Measurements from ENCODE around the gene ART3. TPM values are rescaled to one million over a fixed set of nuclear protein-coding genes. Genes with fewer than 3 reads are reported as not detected.

The ART3 gene
- total RNA-seq, 1 donor from 2014 or later = 7.3 TPM

- H3K4me3 Mint-ChIP-seq (ENCODE audit: low read depth) = no peak overlapping the region
Measured at GRCh38 chr4:76117536-76117935, 43.0 kb downstream of the ART3 start.

GRCh38 chr4:76120199-76120598 is 45.7 kb downstream of the ART3 start:
- no peak for DNase-seq (ENCODE audit: low spot score, unreplicated experiment)
- Mint-ChIP-seq H3K9me3 (ENCODE audit: low read depth) (no peaks in the 10 kb centered on the region), H3K36me3 (ENCODE audit: insufficient read depth) (peaks cover 45% of the 10 kb centered on the region), H3K4me3 (ENCODE audit: low read depth) (no peak overlapping the region), H3K4me1 (ENCODE audit: low read depth) (no peaks in the 10 kb centered on the region), H3K27ac (no peak overlapping the region), H3K27me3 (no peaks in the 10 kb centered on the region)
- TF ChIP-seq, protein P1, sequence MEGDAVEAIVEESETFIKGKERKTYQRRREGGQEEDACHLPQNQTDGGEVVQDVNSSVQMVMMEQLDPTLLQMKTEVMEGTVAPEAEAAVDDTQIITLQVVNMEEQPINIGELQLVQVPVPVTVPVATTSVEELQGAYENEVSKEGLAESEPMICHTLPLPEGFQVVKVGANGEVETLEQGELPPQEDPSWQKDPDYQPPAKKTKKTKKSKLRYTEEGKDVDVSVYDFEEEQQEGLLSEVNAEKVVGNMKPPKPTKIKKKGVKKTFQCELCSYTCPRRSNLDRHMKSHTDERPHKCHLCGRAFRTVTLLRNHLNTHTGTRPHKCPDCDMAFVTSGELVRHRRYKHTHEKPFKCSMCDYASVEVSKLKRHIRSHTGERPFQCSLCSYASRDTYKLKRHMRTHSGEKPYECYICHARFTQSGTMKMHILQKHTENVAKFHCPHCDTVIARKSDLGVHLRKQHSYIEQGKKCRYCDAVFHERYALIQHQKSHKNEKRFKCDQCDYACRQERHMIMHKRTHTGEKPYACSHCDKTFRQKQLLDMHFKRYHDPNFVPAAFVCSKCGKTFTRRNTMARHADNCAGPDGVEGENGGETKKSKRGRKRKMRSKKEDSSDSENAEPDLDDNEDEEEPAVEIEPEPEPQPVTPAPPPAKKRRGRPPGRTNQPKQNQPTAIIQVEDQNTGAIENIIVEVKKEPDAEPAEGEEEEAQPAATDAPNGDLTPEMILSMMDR (IDR thresholded peaks at IDR 0.05; ENCODE audit: unreplicated experiment) = no peak

More at GRCh38 chr4:76117536-76117935, 43.0 kb downstream of the ART3 start:
- TF ChIP-seq, protein P1 (IDR thresholded peaks at IDR 0.05; ENCODE audit: unreplicated experiment) = no peak
- no peaks in the 10 kb centered on the region for H3K4me1 Mint-ChIP-seq (ENCODE audit: low read depth)
- H3K27me3 Mint-ChIP-seq = no peaks in the 10 kb centered on the region
- H3K27ac Mint-ChIP-seq = no peak overlapping the region
- no peaks in the 10 kb centered on the region for H3K9me3 Mint-ChIP-seq (ENCODE audit: low read depth)
- peaks cover 44% of the 10 kb centered on the region for H3K36me3 Mint-ChIP-seq (ENCODE audit: insufficient read depth)
- no peak for DNase-seq (ENCODE audit: low spot score, unreplicated experiment)

- Mint-ChIP-seq H3K27ac (no peak overlapping the region), H3K36me3 (ENCODE audit: insufficient read depth) (peaks cover 31% of the 10 kb centered on the region), H3K4me1 (ENCODE audit: low read depth) (no peaks in the 10 kb centered on the region), H3K4me3 (ENCODE audit: low read depth) (no peak overlapping the region), H3K27me3 (no peaks in the 10 kb centered on the region), H3K9me3 (ENCODE audit: low read depth) (no peaks in the 10 kb centered on the region)
- TF ChIP-seq, protein P1 (IDR thresholded peaks at IDR 0.05; ENCODE audit: unreplicated experiment) = no peak
- DNase-seq (ENCODE audit: low spot score, unreplicated experiment) = no peak
Measured at GRCh38 chr4:76125816-76126215, 51.3 kb downstream of the ART3 start.

- Mint-ChIP-seq H3K27me3 (no peaks in the 10 kb centered on the region), H3K27ac (no peak overlapping the region), H3K36me3 (ENCODE audit: insufficient read depth) (peaks cover 30% of the 10 kb centered on the region), H3K4me3 (ENCODE audit: low read depth) (no peak overlapping the region), H3K4me1 (ENCODE audit: low read depth) (no peaks in the 10 kb centered on the region), H3K9me3 (ENCODE audit: low read depth) (no peaks in the 10 kb centered on the region)
- TF ChIP-seq, protein P1 (IDR thresholded peaks at IDR 0.05; ENCODE audit: unreplicated experiment) = no peak
- no peak for DNase-seq (ENCODE audit: low spot score, unreplicated experiment)
Measured at GRCh38 chr4:76127754-76128153, 53.2 kb downstream of the ART3 start.

GRCh38 chr4:76141241-76141640 is 66.7 kb downstream of the ART3 start:
- H3K9me3 Mint-ChIP-seq (ENCODE audit: low read depth) = no peaks in the 10 kb centered on the region
- H3K4me1 Mint-ChIP-seq (ENCODE audit: low read depth) = peaks cover 3% of the 10 kb centered on the region
- no peak overlapping the region for H3K27ac Mint-ChIP-seq
- peaks cover 24% of the 10 kb centered on the region for H3K36me3 Mint-ChIP-seq (ENCODE audit: insufficient read depth)
- TF ChIP-seq, protein P1 (IDR thresholded peaks at IDR 0.05; ENCODE audit: unreplicated experiment) = no peak
- DNase-seq (ENCODE audit: low spot score, unreplicated experiment) = no peak
- H3K27me3 Mint-ChIP-seq = no peaks in the 10 kb centered on the region
- no peak overlapping the region for H3K4me3 Mint-ChIP-seq (ENCODE audit: low read depth)

All from progenitor cell of endocrine pancreas (in vitro differentiated cells).